ENCODE measurements around the gene TIAM2.

The TIAM2 gene

GRCh38 chr6:155064303-155064702, 69.2 kb downstream of the TIAM2 start:
- no peak for DNase-seq
- no peak overlapping the region for H2AFZ ChIP-seq (ENCODE audit: low read length)
- no peaks in the 10 kb centered on the region for H3K27me3 ChIP-seq (replicated peaks; ENCODE audit: insufficient read depth, low read length)
- H3K9me2 ChIP-seq (replicated peaks; ENCODE audit: insufficient read depth, low read length) = no peaks in the 10 kb centered on the region
- H3K27ac ChIP-seq (ENCODE audit: low read length) = no peak overlapping the region
- no peak overlapping the region for H3K4me3 ChIP-seq (ENCODE audit: low read length)
- no peaks in the 10 kb centered on the region for H3K4me1 ChIP-seq (ENCODE audit: low read length)
- no peaks in the 10 kb centered on the region for H3K9me3 ChIP-seq (replicated peaks; ENCODE audit: insufficient read depth, low read length)
- H3F3A ChIP-seq (ENCODE audit: insufficient read depth, low read length) = no peaks in the 10 kb centered on the region
- H3K9ac ChIP-seq (ENCODE audit: low read length) = no peak overlapping the region
- no peaks in the 10 kb centered on the region for H3K79me2 ChIP-seq (ENCODE audit: low read length)
- no peak overlapping the region for H3K4me2 ChIP-seq (ENCODE audit: low read depth, low read length)
- H4K20me1 ChIP-seq (ENCODE audit: insufficient read depth, low read length) = no peaks in the 10 kb centered on the region
- H3K36me3 ChIP-seq (replicated peaks; ENCODE audit: insufficient read depth, low read length) = no peaks in the 10 kb centered on the region
- TF ChIP-seq CTCF (IDR thresholded peaks at IDR 0.05; ENCODE audit: low read length) (no peak), EZH2 (optimal IDR thresholded peaks at IDR 0.05; ENCODE audit: low read depth, low read length) (no peak), EZH2phosphoT487 (IDR thresholded peaks at IDR 0.05; ENCODE audit: low read length) (no peak)

GRCh38 chr6:155066361-155066760, 71.2 kb downstream of the TIAM2 start:
- DNase-seq = no peak
- no peaks in the 10 kb centered on the region for H3K27me3 ChIP-seq (replicated peaks; ENCODE audit: insufficient read depth, low read length)

GRCh38 chr6:155066921-155067680, 72.0 kb downstream of the TIAM2 start:
- TF ChIP-seq CTCF (IDR thresholded peaks at IDR 0.05; ENCODE audit: low read length) (no peak), EZH2phosphoT487 (IDR thresholded peaks at IDR 0.05; ENCODE audit: low read length) (no peak), EZH2 (optimal IDR thresholded peaks at IDR 0.05; ENCODE audit: low read depth, low read length) (no peak)
- Histone ChIP-seq H3F3A (ENCODE audit: insufficient read depth, low read length) (no peaks in the 10 kb centered on the region), H3K79me2 (ENCODE audit: low read length) (no peaks in the 10 kb centered on the region), H3K4me2 (ENCODE audit: low read depth, low read length) (no peak overlapping the region), H3K4me1 (ENCODE audit: low read length) (no peaks in the 10 kb centered on the region), H3K9me2 (replicated peaks; ENCODE audit: insufficient read depth, low read length) (no peaks in the 10 kb centered on the region), H4K20me1 (ENCODE audit: insufficient read depth, low read length) (no peaks in the 10 kb centered on the region), H3K27me3 (replicated peaks; ENCODE audit: insufficient read depth, low read length) (no peaks in the 10 kb centered on the region), H3K9ac (ENCODE audit: low read length) (no peak overlapping the region), H3K4me3 (ENCODE audit: low read length) (no peak overlapping the region), H3K36me3 (replicated peaks; ENCODE audit: insufficient read depth, low read length) (no peaks in the 10 kb centered on the region), H3K9me3 (replicated peaks; ENCODE audit: insufficient read depth, low read length) (no peaks in the 10 kb centered on the region), H2AFZ (ENCODE audit: low read length) (no peak overlapping the region), H3K27ac (ENCODE audit: low read length) (no peak overlapping the region)
- DNase-seq = no peak

More at GRCh38 chr6:155066361-155066760, 71.2 kb downstream of the TIAM2 start:
- Histone ChIP-seq H3K79me2 (ENCODE audit: low read length) (no peaks in the 10 kb centered on the region), H3K9ac (ENCODE audit: low read length) (no peak overlapping the region), H3K9me3 (replicated peaks; ENCODE audit: insufficient read depth, low read length) (no peaks in the 10 kb centered on the region), H3K4me3 (ENCODE audit: low read length) (no peak overlapping the region), H2AFZ (ENCODE audit: low read length) (no peak overlapping the region), H3K4me1 (ENCODE audit: low read length) (no peaks in the 10 kb centered on the region), H4K20me1 (ENCODE audit: insufficient read depth, low read length) (no peaks in the 10 kb centered on the region), H3K4me2 (ENCODE audit: low read depth, low read length) (no peak overlapping the region), H3K27ac (ENCODE audit: low read length) (no peak overlapping the region), H3F3A (ENCODE audit: insufficient read depth, low read length) (no peaks in the 10 kb centered on the region), H3K9me2 (replicated peaks; ENCODE audit: insufficient read depth, low read length) (no peaks in the 10 kb centered on the region), H3K36me3 (replicated peaks; ENCODE audit: insufficient read depth, low read length) (no peaks in the 10 kb centered on the region)
- TF ChIP-seq CTCF (IDR thresholded peaks at IDR 0.05; ENCODE audit: low read length) (no peak), EZH2 (optimal IDR thresholded peaks at IDR 0.05; ENCODE audit: low read depth, low read length) (no peak), EZH2phosphoT487 (IDR thresholded peaks at IDR 0.05; ENCODE audit: low read length) (no peak)

Data from MM.1S (cell line).